ENCODE measurements around the gene GRM7. TPM values are rescaled to one million over a fixed set of nuclear protein-coding genes. Genes with fewer than 3 reads are reported as not detected.
A peak's percentile ranks its signal among the peaks of the same experiment; 100 is the strongest.

Gene GRM7
- total RNA-seq, 1 experiment from 2014 or later: 0.27 TPM

- DNase-seq (ENCODE audit: low read depth): peak; percentile 36
Measured at GRCh38 chr3:7144697-7145308, 283.9 kb downstream of the GRM7 start.

- DNase-seq (ENCODE audit: low read depth): no peak
Measured at GRCh38 chr3:7146529-7146928, 285.6 kb downstream of the GRM7 start.

GRCh38 chr3:7158516-7158915 is 297.6 kb downstream of the GRM7 start:
- no peak for DNase-seq (ENCODE audit: low read depth)

- no peak for DNase-seq (ENCODE audit: low read depth)
Measured at GRCh38 chr3:7160689-7161088, 299.8 kb downstream of the GRM7 start.

GRCh38 chr3:7166460-7166859 is 305.5 kb downstream of the GRM7 start:
- no peak for DNase-seq (ENCODE audit: low read depth)

- DNase-seq (ENCODE audit: low read depth): no peak
Measured at GRCh38 chr3:7171493-7171892, 310.6 kb downstream of the GRM7 start.

- no peak for DNase-seq (ENCODE audit: low read depth)
Measured at GRCh38 chr3:7172996-7173395, 312.1 kb downstream of the GRM7 start.

GRCh38 chr3:7188551-7188950 is 327.6 kb downstream of the GRM7 start:
- peak; percentile 29 for DNase-seq (ENCODE audit: low read depth)

- DNase-seq (ENCODE audit: low read depth): peak; percentile 38
Measured at GRCh38 chr3:7190095-7190494, 329.2 kb downstream of the GRM7 start.

- no peak for DNase-seq (ENCODE audit: low read depth)
Measured at GRCh38 chr3:7193269-7193668, 332.4 kb downstream of the GRM7 start.

- peak; percentile 61 for DNase-seq (ENCODE audit: low read depth)
Measured at GRCh38 chr3:7194071-7194835, 333.3 kb downstream of the GRM7 start.

- DNase-seq (ENCODE audit: low read depth): no peak
Measured at GRCh38 chr3:7195934-7196333, 335.0 kb downstream of the GRM7 start.

- no peak for DNase-seq (ENCODE audit: low read depth)
Measured at GRCh38 chr3:7201784-7202183, 340.9 kb downstream of the GRM7 start.

GRCh38 chr3:7203969-7204847 is 343.3 kb downstream of the GRM7 start:
- no peak for DNase-seq (ENCODE audit: low read depth)

GRCh38 chr3:7204848-7205156 is 343.9 kb downstream of the GRM7 start:
- DNase-seq (ENCODE audit: low read depth): no peak

GRCh38 chr3:7205535-7205934 is 344.6 kb downstream of the GRM7 start:
- peak; percentile 37 for DNase-seq (ENCODE audit: low read depth)

GRCh38 chr3:7205962-7206361 is 345.0 kb downstream of the GRM7 start:
- DNase-seq (ENCODE audit: low read depth): peak; percentile 47

GRCh38 chr3:7207125-7207524 is 346.2 kb downstream of the GRM7 start:
- no peak for DNase-seq (ENCODE audit: low read depth)

- DNase-seq (ENCODE audit: low read depth): no peak
Measured at GRCh38 chr3:7207928-7208327, 347.0 kb downstream of the GRM7 start.

- no peak for DNase-seq (ENCODE audit: low read depth)
Measured at GRCh38 chr3:7209098-7209497, 348.2 kb downstream of the GRM7 start.

GRCh38 chr3:7211740-7212139 is 350.8 kb downstream of the GRM7 start:
- DNase-seq (ENCODE audit: low read depth): no peak

GRCh38 chr3:7215706-7216105 is 354.8 kb downstream of the GRM7 start:
- DNase-seq (ENCODE audit: low read depth): no peak

All from HT1080 (cell line).